HepG2 (cell line): Measurements from ENCODE around the gene RPL35A. TPM values are rescaled to one million over a fixed set of nuclear protein-coding genes. Genes with fewer than 3 reads are reported as not detected.

Experiments
- ARNT2 ChIP-seq: sonication (generic); formaldehyde crosslinking; IDR thresholded peaks from 2 replicates; pipeline ENCODE4 v1.8.0; 2022; ENCODE audit warnings: mild to moderate bottlenecking, low read depth, missing genetic modification reagents, moderate library complexity
- BATF2 ChIP-seq: sonication (generic); formaldehyde crosslinking; IDR thresholded peaks from 2 replicates; pipeline ENCODE4 v1.8.0; 2022; ENCODE audit warnings: mild to moderate bottlenecking, missing genetic modification reagents, moderate library complexity
- BHLHE40 ChIP-seq: IDR thresholded peaks from 2 replicates; pipeline ENCODE4 v1.6.1; 2011; ENCODE audit warnings: low read length, improper control_type of control experiment
- HNF1B ChIP-seq: sonication (generic); formaldehyde crosslinking; IDR thresholded peaks from 2 replicates; pipeline ENCODE4 v1.5.1; 2020; ENCODE audit warnings: mild to moderate bottlenecking, moderate library complexity, missing genetic modification reagents
- KLF16 ChIP-seq, 2 experiments: sonication (generic) in 1 of 2; formaldehyde crosslinking in 1 of 2; IDR thresholded peaks; 2 replicates each; pipeline versions ENCODE4 v1.6.1 to v1.8.0; 2016 to 2023; ENCODE audit warnings: missing genetic modification reagents in 2 of 2, missing compliant biosample characterization in 1 of 2
- MATR3 ChIP-seq: sonication (generic); formaldehyde crosslinking; IDR thresholded peaks from 2 replicates; pipeline ENCODE4 v1.4.0; 2020; ENCODE audit warnings: missing genetic modification reagents
- MYC ChIP-seq: sonication (generic); formaldehyde crosslinking; IDR thresholded peaks from 2 replicates; pipeline ENCODE4 v1.9.0; 2021; ENCODE audit warnings: missing genetic modification reagents, borderline replicate concordance
- POLR2AphosphoS5 ChIP-seq: IDR thresholded peaks from 2 replicates; pipeline ENCODE4 v1.6.1; 2012; ENCODE audit warnings: low read depth, low read length
- SKI ChIP-seq: fragments of 450-650 bp; IDR thresholded peaks from one replicate; pipeline ENCODE4 v1.6.1; 2018; ENCODE audit warnings: mild to moderate bottlenecking; ENCODE audit not compliant: partially characterized antibody
- SMARCE1 ChIP-seq: fragments of 450-650 bp; IDR thresholded peaks from 2 replicates; pipeline ENCODE4 v1.6.1; 2017; ENCODE audit warnings: borderline replicate concordance
- SNAPC4 ChIP-seq: sonication (generic); formaldehyde crosslinking; IDR thresholded peaks from 2 replicates; pipeline ENCODE4 v1.4.0; 2020; ENCODE audit warnings: mild to moderate bottlenecking, missing genetic modification reagents
- SPEN ChIP-seq: sonication (generic); formaldehyde crosslinking; IDR thresholded peaks from 2 replicates; pipeline ENCODE4 v1.5.1; 2020; ENCODE audit warnings: low read depth, mild to moderate bottlenecking, missing genetic modification reagents
- TIGD3 ChIP-seq: sonication (generic); formaldehyde crosslinking; IDR thresholded peaks from 2 replicates; pipeline ENCODE4 v1.5.1; 2020; ENCODE audit warnings: mild to moderate bottlenecking, missing genetic modification reagents, borderline replicate concordance
- ZFP90 ChIP-seq: sonication (generic); formaldehyde crosslinking; IDR thresholded peaks from 2 replicates; pipeline ENCODE4 v1.8.0; 2022; ENCODE audit warnings: missing genetic modification reagents, mild to moderate bottlenecking, inconsistent platforms, borderline replicate concordance
- ZKSCAN8 ChIP-seq: IDR thresholded peaks from 2 replicates; pipeline ENCODE4 v1.6.1; 2016; ENCODE audit warnings: borderline replicate concordance, missing genetic modification reagents, missing compliant biosample characterization
- ZMAT3 ChIP-seq: sonication (generic); formaldehyde crosslinking; conservative IDR thresholded peaks from 2 replicates; pipeline ENCODE4 v1.7.0; 2021; ENCODE audit warnings: missing genetic modification reagents
- ZNF431 ChIP-seq: sonication (generic); formaldehyde crosslinking; IDR thresholded peaks from 2 replicates; pipeline ENCODE4 v1.9.0; 2022; ENCODE audit warnings: missing genetic modification reagents, low read depth, mild to moderate bottlenecking, borderline replicate concordance
- ZNF749 ChIP-seq: sonication (generic); formaldehyde crosslinking; IDR thresholded peaks from 2 replicates; pipeline ENCODE4 v1.8.0; 2022; ENCODE audit warnings: mild to moderate bottlenecking, missing genetic modification reagents, moderate library complexity, borderline replicate concordance
- ZNF773 ChIP-seq: sonication (generic); formaldehyde crosslinking; IDR thresholded peaks from 2 replicates; pipeline ENCODE4 v1.4.0; 2020; ENCODE audit warnings: missing genetic modification reagents, borderline replicate concordance
- ZNF883 ChIP-seq: sonication (generic); formaldehyde crosslinking; IDR thresholded peaks from 2 replicates; pipeline ENCODE4 v1.5.1; 2020; ENCODE audit warnings: mild to moderate bottlenecking, missing genetic modification reagents; ENCODE audit errors: not compliant biosample characterization
- polyA plus RNA-seq, 8 experiments: library from polyadenylated mRNA; depleted of rRNA in 3 of 8; stranded (reverse) in 7 of 8; unstranded in 1 of 8; fragments of >200 nt; fragmentation: Illumina TruSeq in 4 of 8; extraction: Trizol in 4 of 8; gene quantifications; 2 replicates each; pipeline versions ENCODE4 v1.2.1 to v1.2.3, GENCODE V29; 2011 to 2016; ENCODE audit warnings: low read depth in 4 of 8, missing spikeins in 1 of 8, mixed read lengths in 1 of 8; ENCODE audit not compliant: insufficient read depth in 1 of 8
- total RNA-seq, 5 experiments: library from RNA; depleted of rRNA; stranded (reverse); fragments of >200 nt; fragmentation: Illumina TruSeq; extraction: Trizol; gene quantifications; 2 replicates each; pipeline ENCODE4 v1.2.3, GENCODE V29; 2016; ENCODE audit warnings: low read depth in 1 of 5

RPL35A gene
- total and polyA plus RNA-seq, 2 of the 13 experiments (the other 11 are each of a cell fraction or from before 2014, with no cell fraction given): 1,001 to 1,582 TPM

- TF ChIP-seq TIGD3 (no peak), KLF16 (CRISPR knock-in tag; IDR thresholded peaks at IDR 0.05) (peak in 1 of 2 experiments; percentile 85; a peak in 2 of 4 replicates), ZKSCAN8 (CRISPR knock-in tag) (no peak; the same call in 1 of the 2 replicates), BATF2 (no peak), SNAPC4 (0 out of 2 replicates have a peak, but pooled peaks have one; percentile 21), HNF1B (CRISPR knock-in tag) (peak; percentile 75), ZNF431 (no peak), ZFP90 (CRISPR knock-in tag) (no peak; the same call in 1 of the 2 replicates), POLR2AphosphoS5 (peak; percentile 28; the same call in 1 of the 2 replicates), ZNF773 (CRISPR knock-in tag) (no peak), SMARCE1 (no peak), MATR3 (no peak), ZMAT3 (CRISPR knock-in tag) (peak; percentile 68; the same call in 1 of the 2 replicates), SKI (no peak), ZNF883 (CRISPR knock-in tag) (peak; percentile 79), BHLHE40 (0 out of 2 replicates have a peak, but pooled peaks have one; percentile 43), SPEN (CRISPR knock-in tag) (no peak), ARNT2 (peak; percentile 46), ZNF749 (CRISPR knock-in tag) (peak; percentile 42; the same call in 1 of the 2 replicates), MYC (peak; percentile 75; the same call in 1 of the 2 replicates)
Measured at GRCh38 chr3:197959891-197960693, 10.1 kb downstream of the RPL35A start, which contains the start of gene LMLN (continued).
